GM18520 (cell line): ENCODE results near the gene LRBA.
"Not testable (repeated sequence)": the region's sequence is repeated elsewhere in the genome, so short reads cannot be mapped to it uniquely, and the experiment has no call there.

Experiments
- ATAC-seq: cut with Tn5 transposase; IDR thresholded peaks from one replicate; pipeline ENCODE4 v1.9.1; 2021; ENCODE audit not compliant: unreplicated experiment

LRBA gene

GRCh38 chr4:150578745-150579501 is 436.2 kb downstream of the LRBA start:
- no peak for ATAC-seq

- ATAC-seq: no peak
These were observed 437.3 kb downstream of the LRBA start for GRCh38 chr4:150577796-150578195.

GRCh38 chr4:150574678-150575077 is 440.4 kb downstream of the LRBA start:
- no peak for ATAC-seq

GRCh38 chr4:150573534-150573933 is 441.6 kb downstream of the LRBA start:
- peak; percentile 12 for ATAC-seq

- ATAC-seq: peak; percentile 78
These were observed 442.2 kb downstream of the LRBA start for GRCh38 chr4:150572704-150573504.

GRCh38 chr4:150570862-150571261 is 444.2 kb downstream of the LRBA start:
- ATAC-seq: no peak

GRCh38 chr4:150569998-150570535 is 445.0 kb downstream of the LRBA start:
- ATAC-seq: no peak

- ATAC-seq: no peak
These were observed 445.6 kb downstream of the LRBA start for GRCh38 chr4:150569384-150569987.

- no peak for ATAC-seq
These were observed 448.0 kb downstream of the LRBA start for GRCh38 chr4:150567070-150567469.

GRCh38 chr4:150564967-150565366 is 450.1 kb downstream of the LRBA start:
- not testable (repeated sequence) for ATAC-seq

- no peak for ATAC-seq
These were observed 452.3 kb downstream of the LRBA start for GRCh38 chr4:150562751-150563150.

- ATAC-seq: no peak
These were observed 452.8 kb downstream of the LRBA start for GRCh38 chr4:150562250-150562649.

- no peak for ATAC-seq
These were observed 453.8 kb downstream of the LRBA start for GRCh38 chr4:150561143-150561737.

GRCh38 chr4:150557811-150558210 is 457.3 kb downstream of the LRBA start:
- not testable (repeated sequence) for ATAC-seq

- ATAC-seq: no peak
These were observed 467.8 kb downstream of the LRBA start for GRCh38 chr4:150547154-150547838.

GRCh38 chr4:150546286-150546685 is 468.8 kb downstream of the LRBA start:
- no peak for ATAC-seq

- no peak for ATAC-seq
These were observed 472.0 kb downstream of the LRBA start for GRCh38 chr4:150543042-150543441.

GRCh38 chr4:150541681-150542080 is 473.4 kb downstream of the LRBA start:
- ATAC-seq: no peak

- no peak for ATAC-seq
These were observed 474.1 kb downstream of the LRBA start for GRCh38 chr4:150540959-150541360.

- no peak for ATAC-seq
These were observed 474.5 kb downstream of the LRBA start for GRCh38 chr4:150540536-150540935.

GRCh38 chr4:150537911-150538310 is 477.2 kb downstream of the LRBA start:
- ATAC-seq: not testable (repeated sequence)
